Aorta (tissue), 5 donors: ENCODE results near the gene PPP1R7. TPM values are rescaled to one million over a fixed set of nuclear protein-coding genes. Genes with fewer than 3 reads are reported as not detected.
A peak's percentile ranks its signal among the peaks of the same experiment; 100 is the strongest.

Source experiments
- ATAC-seq: fragments of 200-7000 bp; cut with Tn5 transposase; one replicate; pipeline ENCODE4 v1.9.1; 2022; ENCODE audit warnings: moderate library complexity; ENCODE audit not compliant: low FRiP score
- DNase-seq, 2 donors: peaks; one replicate each; pipeline ENCODE4 v3.0.0-alpha.2; 2020
- H3K27ac ChIP-seq, 2 donors: one replicate each; pipeline ENCODE4 v1.5.1; 2013; ENCODE audit warnings: low read length in 2 of 2, mild to moderate bottlenecking in 2 of 2, moderate library complexity in 2 of 2, control low read depth in 1 of 2, inconsistent platforms in 1 of 2, low read depth in 1 of 2
- H3K27me3 ChIP-seq, 2 donors: one replicate each; pipeline ENCODE4 v1.6.1; 2013; ENCODE audit warnings: control low read depth in 1 of 2, low read length in 1 of 2, mild to moderate bottlenecking in 1 of 2, moderate library complexity in 1 of 2; ENCODE audit not compliant: insufficient read depth in 2 of 2, control insufficient read depth in 1 of 2
- H3K36me3 ChIP-seq, 2 donors: one replicate each; pipeline ENCODE4 v1.6.1; 2013; ENCODE audit warnings: control low read depth in 1 of 2, low read length in 1 of 2, mild to moderate bottlenecking in 1 of 2; ENCODE audit not compliant: insufficient read depth in 2 of 2, control insufficient read depth in 1 of 2
- H3K4me1 ChIP-seq, 2 donors: one replicate each; pipeline ENCODE4 v1.6.1; 2013; ENCODE audit warnings: low read length in 2 of 2, control low read depth in 1 of 2, mild to moderate bottlenecking in 1 of 2, moderate library complexity in 1 of 2; ENCODE audit not compliant: insufficient read depth in 2 of 2, control insufficient read depth in 1 of 2
- H3K4me3 ChIP-seq, 2 donors: one replicate each; pipeline ENCODE4 v1.5.1; 2013; ENCODE audit warnings: low read length in 2 of 2, control low read depth in 1 of 2, mild to moderate bottlenecking in 1 of 2
- H3K9me3 ChIP-seq: one replicate; pipeline ENCODE4 v1.6.1; 2013; ENCODE audit warnings: mild to moderate bottlenecking, low read length; ENCODE audit not compliant: control insufficient read depth
- WGBS, 2 donors: extraction: QIAGEN DNeasy Blood & Tissue Kit; methylation state at CpG; one replicate each; pipeline ENCODE4 v1.1.7; 2013; 5-methylcytosine and 5-hydroxymethylcytosine counted together
- intact Hi-C, 2 donors: fragments of 100-400 bp; cut with DNase I; formaldehyde crosslinking; loops; one replicate each; pipeline versions ENCODE4 v1.14.2 to v1.15.0; 2022
- polyA plus RNA-seq, 2 donors: library from polyadenylated mRNA; stranded (reverse); fragments of 200-250 nt; gene quantifications; one replicate each; pipeline ENCODE4 v1.2.3, GENCODE V29; 2013
- total RNA-seq, 2 donors: library from RNA; stranded (reverse); fragmentation: NEBNext Ultra II Directional; extraction: Animal tissue kit (Norgen Biotek cat#: 25700); gene quantifications; one replicate each; pipeline ENCODE4 v1.2.1, GENCODE V29; 2021
- donor health status: healthy with polysubstance abuse.
- donor health status: Bipolar disorder and iron deficiency.
- donor health status: DM: no; HTN: no; CAD: no.
- donor health status: DM: no; HTN: no; CAD: no.
- donor health status: DM: yes; HTN: yes; CAD: no.

The PPP1R7 gene
- total and polyA plus RNA-seq, 4 donors = 41.1 to 83.4 (median 60.1) TPM

DNA sequence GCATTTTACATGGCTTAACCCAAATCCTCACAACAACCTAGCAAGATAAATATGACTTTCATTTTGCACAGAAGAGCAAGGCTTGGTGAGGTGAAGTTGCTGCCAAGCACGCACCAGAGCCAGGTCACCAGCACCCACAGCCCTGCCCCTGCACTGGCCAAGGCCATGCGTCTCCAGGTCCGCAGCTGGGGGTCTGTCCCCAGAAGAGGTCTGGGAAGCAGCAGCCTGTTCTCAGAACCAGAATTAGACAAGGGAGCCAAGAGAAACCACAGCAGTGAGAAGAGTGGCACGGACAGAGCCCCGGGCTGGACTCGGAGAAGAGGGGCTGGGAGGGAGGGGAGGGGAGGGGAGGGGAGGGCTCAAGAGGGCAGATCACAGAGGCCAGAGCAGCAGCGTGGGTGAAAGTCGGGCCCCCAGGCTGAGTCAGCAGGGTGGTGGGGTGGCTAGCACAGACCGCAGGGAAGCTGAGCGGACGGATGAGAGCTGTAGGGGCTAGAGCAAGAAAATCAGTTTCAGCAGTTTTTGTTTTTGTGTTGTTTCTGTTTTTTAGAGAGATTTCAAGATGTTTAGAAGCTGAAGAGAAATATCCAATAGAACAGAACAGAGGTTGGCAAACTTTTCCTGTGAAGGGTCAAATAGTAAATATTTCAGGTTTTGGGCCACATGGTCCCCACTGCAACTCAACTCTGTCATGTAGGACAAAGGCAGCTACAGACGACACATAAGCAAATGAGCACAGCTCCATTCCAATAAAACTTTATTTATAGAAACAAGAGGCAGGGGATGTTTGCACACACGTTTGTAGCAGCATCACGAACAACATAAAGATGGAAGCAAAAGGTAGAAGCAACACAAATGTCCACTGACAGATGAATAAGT lies 40.8 kb upstream of the PPP1R7 start:
- intact Hi-C loops = no loop called here

DNA sequence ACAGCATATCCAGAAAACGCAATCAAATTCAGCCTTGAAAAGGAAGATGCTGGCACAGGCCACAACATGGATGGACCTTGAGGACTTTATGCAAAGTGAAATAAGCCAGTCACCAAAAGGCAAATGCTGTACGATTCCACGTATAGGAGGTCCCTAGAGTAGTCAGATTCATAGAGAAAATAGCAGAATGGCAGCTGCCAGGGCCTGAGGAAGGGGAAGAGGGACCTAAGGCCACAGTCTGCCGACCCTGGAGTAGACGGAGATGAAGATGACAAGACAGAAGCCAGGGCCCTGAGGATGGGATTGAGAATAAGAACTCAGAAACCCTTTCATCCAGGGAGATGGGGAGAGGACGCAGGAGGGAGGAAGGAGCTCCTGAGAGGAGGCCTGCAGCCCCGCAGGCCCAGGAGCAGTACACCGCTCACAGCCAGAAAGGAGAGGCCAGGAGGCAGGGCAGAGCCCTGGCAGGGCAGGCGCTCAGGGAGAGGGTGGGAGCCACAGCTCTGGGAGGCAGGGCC lies 40.1 kb upstream of the PPP1R7 start:
- 90 to 91% methylated on average over 9 of the region's 9 CpGs for WGBS, 2 donors
- Histone ChIP-seq H3K36me3 (no peaks in the 10 kb centered on the region), H3K9me3 (no peaks in the 10 kb centered on the region), H3K27ac (no peak overlapping the region), H3K27me3 (no peaks in the 10 kb centered on the region), H3K4me3 (no peak overlapping the region), H3K4me1 (no peaks in the 10 kb centered on the region)
- no peak for DNase-seq
- no peak for ATAC-seq
- intact Hi-C loops = no loop called here

More for the DNA sequence above, 40.8 kb upstream of the PPP1R7 start:
- Histone ChIP-seq H3K4me1 (no peaks in the 10 kb centered on the region), H3K4me3 (no peak overlapping the region), H3K36me3 (no peaks in the 10 kb centered on the region), H3K27me3 (no peaks in the 10 kb centered on the region), H3K9me3 (no peaks in the 10 kb centered on the region), H3K27ac (no peak overlapping the region)
- no peak for ATAC-seq
- WGBS, 2 donors = 89% methylated on average over 14 of the region's 14 CpGs
- no peak for DNase-seq

DNA sequence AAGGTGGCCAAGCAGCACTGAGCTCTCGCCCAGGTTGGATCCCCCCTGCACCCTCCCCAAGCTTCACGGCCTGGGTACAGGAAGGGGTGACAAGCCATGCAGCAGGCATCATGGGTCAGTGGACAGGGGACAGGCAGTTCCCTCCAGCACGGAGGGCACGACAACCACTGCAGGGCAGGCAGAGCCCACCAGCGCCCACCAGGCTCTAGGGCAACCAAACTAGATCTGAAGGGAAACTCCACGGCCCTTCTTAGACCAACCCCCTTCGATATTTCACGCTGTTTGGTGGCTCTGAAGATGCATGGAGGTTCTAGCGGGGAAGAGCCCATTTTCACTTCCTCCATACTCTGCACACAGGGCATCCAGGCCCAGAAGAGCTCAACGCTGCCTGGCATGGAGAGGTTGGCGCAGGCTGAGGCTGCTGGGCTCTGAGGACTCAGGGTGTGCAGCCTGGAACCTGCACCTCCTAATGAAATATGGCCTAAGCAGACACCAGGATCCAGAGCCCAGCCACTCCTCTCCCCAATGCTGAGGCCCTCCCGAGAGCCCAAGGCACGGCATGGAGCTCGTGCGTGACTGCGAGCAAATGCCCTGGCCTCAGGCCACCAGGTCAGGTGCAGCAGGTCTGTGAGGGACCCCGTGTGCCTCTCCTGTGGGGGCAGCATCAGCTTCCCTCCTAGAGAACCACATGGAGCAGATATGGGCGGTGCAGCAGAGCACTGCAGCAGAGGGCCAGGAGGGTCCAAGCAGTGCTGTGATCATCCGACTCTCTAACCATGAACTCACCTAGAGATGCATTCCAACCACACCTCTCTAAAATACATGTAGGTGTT lies 39.4 kb upstream of the PPP1R7 start:
- 90 to 92% methylated on average over 19 of the region's 19 CpGs for WGBS, 2 donors
- Histone ChIP-seq H3K4me1 (no peaks in the 10 kb centered on the region), H3K36me3 (no peaks in the 10 kb centered on the region), H3K27ac (no peak overlapping the region), H3K9me3 (no peaks in the 10 kb centered on the region), H3K27me3 (no peaks in the 10 kb centered on the region), H3K4me3 (no peak overlapping the region)
- ATAC-seq (peak; percentile 21), DNase-seq (no peak)
- intact Hi-C loops = no loop called here

DNA sequence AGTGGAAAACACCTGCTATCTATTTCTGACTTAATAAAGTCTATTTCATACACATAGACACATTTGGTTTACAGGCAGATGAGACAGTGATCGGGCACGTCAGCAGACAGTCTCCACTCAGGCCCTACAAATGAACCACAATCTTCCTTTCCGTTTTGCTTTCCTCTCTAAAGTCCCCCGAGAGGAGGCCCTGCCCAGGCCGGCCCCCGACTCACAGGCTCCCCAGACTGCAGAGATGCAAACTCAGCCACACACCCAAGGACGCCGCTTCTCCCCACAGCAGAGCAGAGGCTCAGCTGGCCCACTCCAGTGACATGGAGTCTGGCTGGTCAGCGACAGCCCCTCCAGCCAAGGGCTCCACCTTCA lies 38.8 kb upstream of the PPP1R7 start:
- no peaks in the 10 kb centered on the region for H3K4me1 ChIP-seq
- DNase-seq = no peak
- no peak overlapping the region for H3K4me3 ChIP-seq
- ATAC-seq = no peak
- H3K9me3 ChIP-seq = no peaks in the 10 kb centered on the region
- no peak overlapping the region for H3K27ac ChIP-seq
- no peaks in the 10 kb centered on the region for H3K27me3 ChIP-seq
- intact Hi-C loops = no loop called here
- no peaks in the 10 kb centered on the region for H3K36me3 ChIP-seq
- 83 to 87% methylated on average over 9 of the region's 9 CpGs for WGBS, 2 donors

DNA sequence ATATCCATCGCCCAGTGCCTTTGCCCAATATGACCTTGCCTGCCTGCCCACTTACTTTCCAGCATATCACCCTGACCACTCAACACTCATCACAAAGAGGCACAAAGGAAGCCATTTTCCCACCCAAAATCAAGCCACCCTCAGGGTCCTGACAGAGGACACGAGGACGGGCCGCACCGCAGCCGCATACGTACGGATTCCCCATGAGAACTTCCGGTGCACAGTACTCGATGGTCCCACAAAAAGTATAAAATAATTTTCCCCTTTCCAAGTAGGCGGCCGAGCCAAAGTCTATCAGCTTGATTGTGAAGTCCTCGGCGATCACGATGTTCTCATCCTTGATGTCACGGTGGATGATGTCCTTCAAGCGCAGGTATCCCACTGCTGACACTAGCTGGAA lies 38.2 kb upstream of the PPP1R7 start:
- Histone ChIP-seq H3K27ac (no peak overlapping the region), H3K36me3 (no peaks in the 10 kb centered on the region), H3K27me3 (no peaks in the 10 kb centered on the region), H3K4me1 (no peaks in the 10 kb centered on the region), H3K9me3 (no peaks in the 10 kb centered on the region), H3K4me3 (no peak overlapping the region)
- ATAC-seq (no peak), DNase-seq (no peak)
- 93 to 97% methylated on average over 17 of the region's 17 CpGs for WGBS, 2 donors
- intact Hi-C loops = no loop called here

DNA sequence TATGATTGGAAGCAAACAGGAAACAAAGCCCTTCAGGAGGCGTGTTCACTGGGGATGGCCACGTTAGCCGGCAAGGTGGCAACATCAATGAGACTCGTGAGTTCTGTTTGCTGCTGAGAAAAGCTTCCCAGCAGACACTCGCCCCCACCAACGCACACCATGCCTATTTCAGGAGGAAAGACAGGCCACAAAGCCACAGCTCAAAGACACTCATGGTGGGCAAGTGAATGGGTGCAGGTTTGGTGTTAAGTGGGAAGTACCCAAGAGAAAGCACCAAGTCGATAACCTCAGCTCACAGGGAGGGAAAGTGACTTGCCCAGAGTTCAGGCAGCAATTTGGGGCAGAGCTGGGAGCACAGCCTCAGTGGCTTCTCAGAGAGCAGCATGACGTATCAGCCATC lies 37.7 kb upstream of the PPP1R7 start:
- intact Hi-C loops = no loop called here
- H3K4me3 ChIP-seq = no peak overlapping the region

DNA sequence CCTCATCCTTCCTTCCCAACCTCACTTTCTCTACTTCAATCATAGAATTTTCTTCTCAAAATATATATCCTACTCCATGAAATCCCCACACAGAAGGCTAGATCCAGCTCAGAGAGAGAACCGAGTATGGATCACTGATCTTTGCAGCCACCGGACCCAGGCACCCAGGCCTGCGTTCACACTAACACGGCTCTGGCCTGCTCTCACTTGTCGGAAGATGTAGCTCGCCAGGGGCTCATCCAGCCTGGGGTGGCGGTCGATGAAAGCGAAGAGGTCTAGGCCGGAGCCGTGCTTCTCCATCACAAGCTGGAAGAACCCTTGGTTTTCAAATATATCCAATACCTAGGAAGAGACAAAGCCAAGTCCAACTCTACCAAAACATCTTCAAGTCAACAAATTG lies 35.4 kb upstream of the PPP1R7 start:
- intact Hi-C loops = no loop called here
- H3K27me3 ChIP-seq = no peaks in the 10 kb centered on the region
- 94 to 95% methylated on average over 11 of the region's 11 CpGs for WGBS, 2 donors
- no peaks in the 10 kb centered on the region for H3K4me1 ChIP-seq
- no peaks in the 10 kb centered on the region for H3K9me3 ChIP-seq
- no peak overlapping the region for H3K27ac ChIP-seq
- no peak for ATAC-seq
- DNase-seq = no peak
- no peaks in the 10 kb centered on the region for H3K36me3 ChIP-seq
- H3K4me3 ChIP-seq = no peak overlapping the region

More for the DNA sequence above, 37.7 kb upstream of the PPP1R7 start:
- peak in 1 of 2 donors; percentile 45 for DNase-seq
- no peaks in the 10 kb centered on the region for H3K4me1 ChIP-seq
- no peak for ATAC-seq
- H3K9me3 ChIP-seq = no peaks in the 10 kb centered on the region
- 81 to 89% methylated on average over 8 of the region's 8 CpGs for WGBS, 2 donors
- H3K36me3 ChIP-seq = no peaks in the 10 kb centered on the region
- H3K27me3 ChIP-seq = no peaks in the 10 kb centered on the region
- H3K27ac ChIP-seq = no peak overlapping the region

DNA sequence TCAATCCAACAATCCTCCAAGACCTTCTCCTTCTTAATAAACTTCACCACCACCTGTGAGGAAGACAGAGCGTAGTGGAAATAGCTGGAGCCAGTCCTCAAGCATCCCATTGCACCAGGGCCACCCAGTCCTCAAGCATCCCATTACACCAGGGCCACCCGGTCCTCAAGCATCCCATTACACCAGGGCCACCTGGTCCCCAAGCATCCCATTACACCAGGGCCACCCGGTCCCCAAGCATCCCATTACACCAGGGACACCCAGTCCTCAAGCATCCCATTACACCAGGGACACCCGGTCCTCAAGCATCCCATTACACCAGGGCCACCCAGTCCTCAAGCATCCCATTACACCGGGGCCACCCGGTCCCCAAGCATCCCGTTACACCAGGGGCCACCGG lies 34.9 kb upstream of the PPP1R7 start:
- no peaks in the 10 kb centered on the region for H3K4me1 ChIP-seq
- H3K4me3 ChIP-seq = no peak overlapping the region
- no peak for DNase-seq
- no peaks in the 10 kb centered on the region for H3K36me3 ChIP-seq
- no peaks in the 10 kb centered on the region for H3K27me3 ChIP-seq
- no peak for ATAC-seq
- H3K27ac ChIP-seq = no peak overlapping the region
- 89 to 98% methylated on average over 8 of the region's 8 CpGs for WGBS, 2 donors
- intact Hi-C loops = no loop called here
- no peaks in the 10 kb centered on the region for H3K9me3 ChIP-seq
